Stimulated activated CD8-positive, alpha-beta memory T cell treated with anti-CD3 and anti-CD28 coated beads, Interleukin-15, amount 100 ng/mL, for 4 hours (primary cell): ENCODE data around the gene KCNIP4.

Experiments
- DNase-seq, 2 donors: peaks; one replicate each; pipeline ENCODE4 v3.0.0-alpha.2; 2020; ENCODE audit warnings: low read depth in 2 of 2

The KCNIP4 gene

GRCh38 chr4:21688596-21689265, 259.8 kb downstream of the KCNIP4 start:
- no peak for DNase-seq

- DNase-seq = no peak
These were observed 262.7 kb downstream of the KCNIP4 start for GRCh38 chr4:21685911-21686310.

- no peak for DNase-seq
These were observed 268.2 kb downstream of the KCNIP4 start for GRCh38 chr4:21680326-21680898.

GRCh38 chr4:21678711-21679110, 269.9 kb downstream of the KCNIP4 start:
- DNase-seq = no peak

- no peak for DNase-seq
These were observed 271.4 kb downstream of the KCNIP4 start for GRCh38 chr4:21677173-21677572.

GRCh38 chr4:21664355-21664754, 284.2 kb downstream of the KCNIP4 start:
- DNase-seq = no peak

- DNase-seq = no peak
These were observed 291.7 kb downstream of the KCNIP4 start for GRCh38 chr4:21656832-21657231.

- DNase-seq = no peak
These were observed 293.5 kb downstream of the KCNIP4 start for GRCh38 chr4:21655031-21655430.

- DNase-seq = no peak
These were observed 295.9 kb downstream of the KCNIP4 start for GRCh38 chr4:21652508-21653231.

GRCh38 chr4:21649391-21650090, 299.0 kb downstream of the KCNIP4 start:
- no peak for DNase-seq

GRCh38 chr4:21645776-21646175, 302.8 kb downstream of the KCNIP4 start:
- DNase-seq = no peak

GRCh38 chr4:21641696-21642095, 306.9 kb downstream of the KCNIP4 start:
- no peak for DNase-seq

GRCh38 chr4:21638171-21638725, 310.3 kb downstream of the KCNIP4 start:
- no peak for DNase-seq

- DNase-seq = no peak
These were observed 319.5 kb downstream of the KCNIP4 start for GRCh38 chr4:21628916-21629610.

GRCh38 chr4:21628116-21628670, 320.4 kb downstream of the KCNIP4 start:
- no peak for DNase-seq

- no peak for DNase-seq
These were observed 323.1 kb downstream of the KCNIP4 start for GRCh38 chr4:21625447-21625846.

GRCh38 chr4:21605006-21605405, 343.6 kb downstream of the KCNIP4 start:
- no peak for DNase-seq

- no peak for DNase-seq
These were observed 352.1 kb downstream of the KCNIP4 start for GRCh38 chr4:21596521-21596920.

GRCh38 chr4:21593671-21594001, 354.9 kb downstream of the KCNIP4 start:
- DNase-seq = no peak

GRCh38 chr4:21592970-21593670, 355.5 kb downstream of the KCNIP4 start:
- no peak for DNase-seq

- no peak for DNase-seq
These were observed 371.5 kb downstream of the KCNIP4 start for GRCh38 chr4:21577056-21577455.
